AG08395 (cell line): Measurements from ENCODE around the gene SH3GLB2.
"Not testable (repeated sequence)": the region's sequence is repeated elsewhere in the genome, so short reads cannot be mapped to it uniquely, and the experiment has no call there.

Source experiments
- DNase-seq: peaks from one replicate; pipeline ENCODE4 v3.0.0; 2012; ENCODE audit warnings: mixed read lengths, low spot score

SH3GLB2 gene

GRCh38 chr9:129014608-129015007 is 13.5 kb downstream of the SH3GLB2 start:
- no peak for DNase-seq

- DNase-seq = no peak
These were observed 14.0 kb downstream of the SH3GLB2 start for GRCh38 chr9:129014124-129014523.

GRCh38 chr9:129013674-129014073 is 14.5 kb downstream of the SH3GLB2 start:
- DNase-seq = no peak

- no peak for DNase-seq
These were observed 15.2 kb downstream of the SH3GLB2 start for GRCh38 chr9:129012893-129013448.

GRCh38 chr9:129012343-129012742 is 15.8 kb downstream of the SH3GLB2 start:
- no peak for DNase-seq

- no peak for DNase-seq
These were observed 16.4 kb downstream of the SH3GLB2 start for GRCh38 chr9:129011761-129012181.

GRCh38 chr9:129011170-129011569 is 17.0 kb downstream of the SH3GLB2 start:
- DNase-seq = no peak

GRCh38 chr9:129010267-129010975 is 17.7 kb downstream of the SH3GLB2 start:
- DNase-seq = no peak

- DNase-seq = no peak
These were observed 18.5 kb downstream of the SH3GLB2 start for GRCh38 chr9:129009584-129010141.

GRCh38 chr9:129008986-129009583 is 19.0 kb downstream of the SH3GLB2 start:
- DNase-seq = no peak

- no peak for DNase-seq
These were observed 19.6 kb downstream of the SH3GLB2 start for GRCh38 chr9:129008469-129008965.

- no peak for DNase-seq
These were observed 20.2 kb downstream of the SH3GLB2 start for GRCh38 chr9:129007766-129008468.

- DNase-seq = no peak
These were observed 20.9 kb downstream of the SH3GLB2 start for GRCh38 chr9:129007035-129007765.

- peak; percentile 90 for DNase-seq
These were observed 21.6 kb downstream of the SH3GLB2 start for GRCh38 chr9:129006328-129007034.

GRCh38 chr9:129005336-129005997 is 22.7 kb downstream of the SH3GLB2 start:
- DNase-seq = no peak

- DNase-seq = not testable (repeated sequence)
These were observed 24.0 kb downstream of the SH3GLB2 start for GRCh38 chr9:129004173-129004572.

GRCh38 chr9:129002992-129003391 is 25.1 kb downstream of the SH3GLB2 start:
- DNase-seq = no peak

GRCh38 chr9:129001504-129002325 is 26.4 kb downstream of the SH3GLB2 start:
- no peak for DNase-seq

- DNase-seq = no peak
These were observed 28.4 kb downstream of the SH3GLB2 start for GRCh38 chr9:128999581-129000206.
